Inferior parietal cortex (tissue), 1 donor: ENCODE results near the gene C1QTNF12.
A peak's percentile ranks its signal among the peaks of the same experiment; 100 is the strongest.

ENCODE experiments used
- DNase-seq: peaks from one replicate; pipeline ENCODE4 v3.0.0-alpha.2; 2016; ENCODE audit errors: extremely low spot score

C1QTNF12 gene

DNA sequence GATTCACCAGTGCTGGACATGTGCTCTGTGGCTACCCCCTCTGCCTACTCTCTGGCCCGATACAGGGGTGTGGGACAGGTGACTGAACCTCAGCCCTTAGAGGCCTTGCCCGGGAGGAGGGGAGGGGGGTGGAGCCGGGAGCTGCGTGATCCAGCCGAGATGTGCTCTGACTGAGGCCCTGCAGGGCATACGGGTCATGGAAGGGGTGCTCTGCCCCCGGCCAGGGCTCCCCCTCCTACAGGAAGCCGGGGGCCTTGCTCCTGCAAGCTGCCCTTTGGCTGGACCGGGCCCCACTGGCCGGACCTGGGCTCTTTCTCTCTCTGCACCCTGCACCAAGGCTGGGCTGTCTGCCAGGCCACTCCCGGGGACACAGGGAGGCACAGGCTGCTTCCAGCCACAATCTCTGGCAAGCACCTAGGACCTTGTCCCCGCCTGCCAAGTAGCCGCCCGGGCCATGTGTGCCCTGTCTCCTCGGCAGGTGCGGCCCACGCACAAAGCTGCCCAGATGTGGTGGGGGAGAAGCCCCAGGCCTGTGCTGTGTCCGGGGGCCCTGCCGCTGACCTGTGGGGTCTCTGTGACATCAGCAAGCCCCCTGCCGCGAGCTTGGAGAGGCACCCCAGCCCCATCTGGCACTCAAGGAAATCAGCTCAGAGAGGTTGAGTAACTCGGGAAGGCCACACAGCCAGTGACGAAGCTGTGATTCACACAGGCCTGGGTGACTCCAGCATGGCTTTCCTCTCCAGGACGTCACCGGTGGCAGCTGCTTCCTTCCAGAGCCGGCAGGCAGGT is 35.2 kb upstream of the C1QTNF12 start:
- no peak for DNase-seq

DNA sequence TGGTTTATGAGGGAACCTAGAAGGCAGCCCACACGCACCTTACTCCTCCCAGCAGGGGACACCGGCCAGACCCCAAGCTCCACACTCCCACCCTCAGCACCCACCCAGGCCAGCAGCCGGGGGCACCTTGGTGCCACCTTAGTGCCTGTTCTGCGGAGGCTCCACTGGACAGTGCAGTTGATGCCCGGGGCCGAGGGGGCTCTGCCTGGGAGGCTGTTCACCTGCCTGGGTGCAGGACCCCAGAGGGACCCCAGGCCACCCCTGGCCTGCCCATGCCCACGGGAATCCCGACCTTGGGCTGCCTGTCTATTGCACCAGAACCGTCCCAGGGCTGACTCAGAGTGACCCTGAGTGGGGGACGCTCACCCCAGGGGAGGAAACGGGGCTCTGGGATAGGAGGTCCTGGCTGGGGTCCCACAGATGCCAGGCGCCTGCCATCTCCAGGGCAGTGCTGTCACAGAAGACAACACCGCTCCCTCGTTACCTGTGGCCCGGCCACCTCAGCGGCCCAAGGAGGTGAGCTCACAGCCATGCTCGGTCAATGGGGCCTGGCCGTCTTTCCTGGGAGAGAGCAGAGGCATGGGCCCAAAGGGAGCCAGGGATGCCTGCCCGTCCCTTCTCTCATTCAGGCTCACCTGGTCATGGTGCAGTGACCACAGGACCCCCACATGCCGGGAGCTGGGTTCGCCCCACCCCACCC is 34.4 kb upstream of the C1QTNF12 start:
- no peak for DNase-seq

- DNase-seq: no peak
These were observed 32.5 kb upstream of the C1QTNF12 start for GRCh38 chr1:1279028-1279427.

GRCh38 chr1:1278620-1279019 is 32.1 kb upstream of the C1QTNF12 start:
- no peak for DNase-seq

DNA sequence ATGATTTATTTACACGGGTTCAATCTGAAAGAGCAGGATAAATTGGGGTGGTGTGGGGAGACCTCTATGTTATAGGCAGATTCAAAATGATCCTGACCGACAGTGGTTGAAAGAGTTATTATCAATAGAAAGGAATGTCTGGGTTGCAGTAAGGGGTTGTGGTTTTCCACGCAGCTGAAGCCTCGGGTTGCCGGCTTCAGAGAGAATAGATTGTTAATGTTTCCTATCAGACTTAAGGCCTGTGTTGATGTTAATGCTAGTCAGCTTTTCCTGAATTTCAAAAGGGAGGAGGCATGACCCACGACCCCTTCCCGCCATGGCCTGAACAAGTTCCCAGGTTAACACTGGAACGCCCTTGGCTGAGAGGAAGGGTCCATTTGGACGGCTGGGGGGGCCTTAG is 29.3 kb upstream of the C1QTNF12 start:
- DNase-seq: no peak

DNA sequence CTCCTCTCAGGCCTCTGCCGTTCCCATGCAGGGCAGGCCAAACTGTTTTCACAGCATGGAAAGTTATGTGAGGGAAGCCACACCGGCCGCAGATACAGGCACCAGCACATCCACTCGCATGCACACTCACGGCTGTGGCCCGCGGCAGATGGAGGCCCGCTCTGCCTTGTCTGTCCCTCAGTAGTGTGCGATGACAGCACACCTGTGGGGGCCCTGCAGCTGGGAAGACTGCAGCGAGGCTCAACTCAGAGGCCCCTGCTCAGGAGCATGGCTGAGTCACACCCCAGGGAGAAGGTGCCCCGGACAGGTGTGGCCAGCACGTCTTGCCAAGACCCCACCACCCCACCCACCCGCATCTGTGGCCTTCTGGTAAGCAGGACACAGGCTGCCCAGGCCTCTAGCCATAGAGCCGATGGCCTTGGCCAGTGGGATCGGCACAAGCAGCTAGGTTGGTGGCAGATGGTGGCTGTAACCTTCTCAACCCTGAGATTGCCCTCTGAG is 28.5 kb upstream of the C1QTNF12 start:
- DNase-seq: no peak

- DNase-seq: no peak
These were observed 27.9 kb upstream of the C1QTNF12 start for GRCh38 chr1:1274299-1274930.

- DNase-seq: peak; percentile 78
These were observed 27.2 kb upstream of the C1QTNF12 start, which contains the start of gene UBE2J2 for GRCh38 chr1:1273512-1274298. Gene UBE2J2 (minus strand): TSS chr1:1273854. CDS start chr1:1267992, 5,862 bp downstream.

- DNase-seq: no peak
These were observed 26.6 kb upstream of the C1QTNF12 start for GRCh38 chr1:1273209-1273511.

GRCh38 chr1:1272341-1273208 is 26.1 kb upstream of the C1QTNF12 start:
- no peak for DNase-seq

GRCh38 chr1:1270813-1271212 is 24.3 kb upstream of the C1QTNF12 start:
- DNase-seq: no peak

GRCh38 chr1:1268284-1268682 is 21.8 kb upstream of the C1QTNF12 start:
- no peak for DNase-seq

- DNase-seq: no peak
These were observed 21.2 kb upstream of the C1QTNF12 start for GRCh38 chr1:1267488-1268283.

DNA sequence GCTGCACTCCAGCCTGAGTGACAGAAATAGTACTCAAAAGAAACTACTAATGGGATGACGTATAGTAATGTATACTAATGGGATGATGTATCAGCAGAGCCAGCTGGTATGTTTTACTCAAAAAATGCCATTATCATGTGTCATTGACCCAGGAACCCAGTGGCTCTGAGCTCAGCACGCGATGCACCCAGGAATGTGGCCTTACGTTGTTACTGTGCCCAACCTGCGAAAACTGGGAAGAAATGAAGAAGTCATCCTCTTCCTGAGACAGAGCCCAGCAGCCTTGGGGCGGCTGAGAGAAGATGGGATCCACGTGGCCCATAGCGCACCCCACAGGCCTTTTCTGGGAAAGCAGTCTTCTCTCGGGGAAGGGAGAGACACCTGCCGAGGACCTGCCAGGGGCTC is 18.3 kb upstream of the C1QTNF12 start:
- DNase-seq: no peak

GRCh38 chr1:1264026-1264425 is 17.5 kb upstream of the C1QTNF12 start:
- DNase-seq: no peak

DNA sequence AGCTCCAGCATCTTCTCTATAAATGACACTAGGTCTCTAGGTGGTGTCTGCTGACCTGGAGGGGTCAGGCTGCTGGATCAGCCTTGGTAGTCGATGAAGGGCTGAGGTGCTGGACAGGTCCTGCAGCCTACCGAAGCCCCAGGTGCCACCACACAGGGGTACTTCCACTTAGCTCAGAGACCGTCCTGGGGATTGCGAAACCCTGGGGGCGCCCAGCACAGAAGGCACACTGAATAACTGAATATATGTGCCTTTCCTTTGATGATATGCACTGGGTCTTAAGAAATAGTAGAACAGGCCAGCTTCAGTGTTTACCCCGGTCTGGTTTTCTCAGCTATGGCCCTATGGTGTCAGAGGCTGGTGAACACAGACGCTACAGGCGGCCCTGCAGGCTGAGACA is 16.2 kb upstream of the C1QTNF12 start:
- DNase-seq: no peak

GRCh38 chr1:1262071-1262470 is 15.5 kb upstream of the C1QTNF12 start:
- DNase-seq: no peak

DNA sequence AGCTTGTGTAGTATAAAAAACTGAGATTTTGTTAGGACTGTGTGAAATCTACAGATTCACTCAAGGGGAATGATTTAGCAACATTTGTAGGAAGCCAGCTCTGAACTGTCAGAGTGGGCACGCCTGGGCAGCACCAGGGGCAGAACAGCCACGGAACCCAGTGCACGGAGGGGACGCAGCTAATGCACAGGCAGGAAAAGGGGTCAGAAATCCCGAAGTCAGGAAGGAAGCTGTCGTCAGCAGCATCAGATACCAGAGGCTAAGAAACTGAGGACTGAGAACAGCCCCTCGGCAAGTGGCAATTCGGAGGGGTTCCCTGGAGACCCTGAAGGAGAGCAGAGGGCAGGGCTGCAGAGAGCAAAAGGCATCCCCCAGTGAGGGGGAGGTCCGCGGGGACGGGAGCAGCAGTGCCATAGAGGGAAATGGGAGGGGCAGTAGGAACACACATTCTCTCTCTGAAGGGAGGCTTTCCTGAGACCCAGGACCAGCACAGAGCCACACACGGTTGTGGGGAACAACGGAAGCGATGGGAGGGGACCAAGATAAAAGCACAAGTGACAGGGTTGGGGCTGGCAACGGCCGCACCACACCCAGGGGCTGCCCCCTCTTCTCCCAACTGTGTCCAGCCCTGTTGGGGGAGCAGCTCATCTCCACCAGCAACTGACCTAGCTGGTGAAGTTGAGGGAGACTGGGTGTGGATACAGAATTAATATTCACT is 14.5 kb upstream of the C1QTNF12 start:
- no peak for DNase-seq

DNA sequence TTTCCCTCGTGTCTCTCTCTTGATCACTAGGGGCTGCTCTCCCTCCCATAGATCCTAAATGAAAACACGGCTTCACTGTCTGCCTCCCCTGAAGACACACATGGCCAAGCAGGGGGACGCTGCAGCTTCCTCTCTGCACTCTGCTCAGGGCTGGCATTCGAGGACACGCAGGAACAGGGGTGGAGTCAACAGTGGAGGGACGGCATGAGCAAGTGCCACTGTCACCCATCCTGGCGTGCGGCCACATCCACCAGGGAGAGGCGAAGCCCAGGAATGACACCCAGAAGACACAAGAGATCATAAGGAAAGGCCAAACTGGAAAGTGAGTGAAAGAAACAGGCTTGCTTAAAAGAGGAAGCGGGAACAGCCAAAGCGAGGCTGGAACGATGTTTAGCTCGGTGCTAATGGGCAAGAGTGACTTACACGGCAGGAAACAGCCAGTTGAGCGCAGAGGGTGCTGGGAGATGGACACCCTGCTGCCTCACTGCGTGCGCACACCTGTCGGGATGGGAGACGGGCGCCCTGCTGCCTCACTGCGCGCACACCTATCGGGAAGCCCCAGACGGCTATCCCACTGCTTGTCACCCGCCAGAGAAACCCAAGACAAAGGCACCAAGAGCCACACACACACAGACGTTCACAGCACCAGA is 13.6 kb upstream of the C1QTNF12 start:
- DNase-seq: no peak
